NCI-H748 treated with DMSO at 0.1 percent for 48 hours (cell line): ENCODE measurements around the gene PDS5B.
A peak's percentile ranks its signal among the peaks of the same experiment; 100 is the strongest.

ENCODE experiments used
- DNase-seq: peaks from one replicate; lab custom pipeline; 2025; lab: John Stamatoyannopoulos, UW

Gene PDS5B

DNA sequence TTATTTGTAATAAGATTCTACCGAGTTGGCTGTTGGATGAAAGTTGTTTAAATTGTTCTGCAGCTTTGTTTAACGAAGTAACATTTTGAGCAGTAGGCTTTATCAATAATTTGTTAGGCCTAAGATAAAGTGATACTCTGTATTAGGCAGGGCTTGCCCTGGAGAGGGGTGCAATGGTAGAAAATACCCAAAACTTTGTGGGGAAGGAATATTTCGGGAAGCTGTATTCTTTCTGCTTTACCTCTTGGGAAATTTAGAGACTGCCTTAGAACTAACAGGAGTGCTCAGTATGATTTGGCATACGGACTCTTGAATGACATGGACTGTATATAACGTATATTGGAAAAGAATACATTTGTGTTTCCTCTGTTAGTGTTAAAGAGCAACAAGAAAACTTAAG is 2.5 kb downstream of the PDS5B start:
- DNase-seq = no peak

DNA sequence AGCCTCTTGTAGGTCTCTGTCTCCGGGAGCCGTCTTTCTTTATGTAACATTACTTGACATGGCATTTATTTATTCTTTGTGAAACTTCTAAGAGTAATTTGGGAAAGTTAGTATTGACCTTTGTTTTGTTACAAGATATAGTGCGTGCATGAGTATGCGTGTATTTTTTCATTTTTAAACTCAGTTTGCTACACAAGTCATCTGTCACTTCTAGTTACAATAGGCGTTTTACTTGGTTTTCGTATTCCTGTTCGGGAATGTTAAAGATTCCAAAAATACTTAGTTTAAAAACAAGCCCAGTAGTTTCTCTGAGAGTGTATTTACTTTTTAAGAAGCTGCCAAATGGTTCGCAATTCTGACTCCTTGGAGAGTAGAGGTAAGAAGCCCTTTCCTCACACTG is 3.2 kb downstream of the PDS5B start:
- no peak for DNase-seq

DNA sequence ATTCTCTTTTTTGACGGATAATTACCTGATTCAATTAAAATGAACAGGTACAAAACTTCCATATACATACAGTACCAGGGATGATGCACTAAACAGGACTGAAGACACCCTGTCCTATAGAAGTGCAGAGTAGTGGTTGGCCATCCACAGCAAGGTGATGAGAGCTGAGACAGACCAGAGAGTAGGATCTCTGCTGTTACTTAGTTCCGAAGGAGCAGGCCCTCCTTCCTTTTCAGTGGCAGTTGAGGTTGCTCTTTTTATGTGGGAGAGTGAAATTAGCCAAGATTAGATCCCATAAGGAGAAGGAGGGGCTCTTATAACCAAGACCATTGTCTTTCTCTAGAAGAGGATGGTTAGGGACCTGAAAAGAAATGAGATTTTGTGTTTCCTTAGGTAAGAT is 4.0 kb downstream of the PDS5B start:
- no peak for DNase-seq

DNA sequence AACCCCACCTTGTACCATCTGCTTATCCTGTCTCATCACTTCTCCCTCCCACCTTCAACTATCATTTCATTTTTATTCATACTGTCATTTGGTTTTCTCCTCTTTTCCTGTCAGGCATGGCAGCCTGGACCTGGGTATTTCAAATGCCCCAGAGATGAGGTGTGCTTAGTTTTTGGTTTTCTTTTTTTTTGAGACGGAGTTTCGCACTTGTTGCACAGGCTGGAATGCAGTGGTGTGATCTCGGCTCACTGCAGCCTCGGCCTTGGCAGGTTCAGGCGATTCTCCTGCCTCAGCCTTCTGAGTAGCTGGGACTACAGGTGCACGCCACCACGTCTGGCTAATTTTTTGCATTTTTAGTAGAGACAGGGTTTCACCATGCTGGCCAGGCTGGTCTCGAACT is 5.8 kb downstream of the PDS5B start:
- no peak for DNase-seq

DNA sequence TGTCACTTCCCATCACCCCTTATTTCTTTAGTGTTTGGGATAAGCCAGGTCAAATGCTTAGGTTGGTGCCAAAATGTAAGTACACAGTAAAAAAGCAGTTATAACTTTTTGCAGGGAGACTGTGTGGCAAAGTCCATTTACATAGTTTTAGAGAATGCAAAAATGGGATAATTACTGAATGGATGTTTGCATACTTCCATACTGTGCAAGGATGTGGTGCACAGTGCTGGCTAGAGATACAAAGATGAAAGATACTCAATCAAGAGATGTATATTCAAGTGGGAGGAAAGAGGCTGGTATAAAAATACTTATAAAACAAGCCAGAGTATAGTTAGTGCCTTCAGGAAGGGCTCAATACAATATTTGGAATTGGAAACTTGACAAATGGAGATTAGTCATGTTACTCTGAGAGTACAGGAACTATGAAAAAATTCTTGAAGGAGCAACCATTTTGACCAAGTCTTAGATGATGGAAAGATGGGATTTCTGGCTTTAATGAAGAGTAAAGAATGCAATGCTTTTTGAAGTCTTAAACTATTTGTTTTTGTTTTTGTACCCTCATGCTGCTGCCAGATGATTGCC is 8.0 kb downstream of the PDS5B start:
- no peak for DNase-seq

DNA sequence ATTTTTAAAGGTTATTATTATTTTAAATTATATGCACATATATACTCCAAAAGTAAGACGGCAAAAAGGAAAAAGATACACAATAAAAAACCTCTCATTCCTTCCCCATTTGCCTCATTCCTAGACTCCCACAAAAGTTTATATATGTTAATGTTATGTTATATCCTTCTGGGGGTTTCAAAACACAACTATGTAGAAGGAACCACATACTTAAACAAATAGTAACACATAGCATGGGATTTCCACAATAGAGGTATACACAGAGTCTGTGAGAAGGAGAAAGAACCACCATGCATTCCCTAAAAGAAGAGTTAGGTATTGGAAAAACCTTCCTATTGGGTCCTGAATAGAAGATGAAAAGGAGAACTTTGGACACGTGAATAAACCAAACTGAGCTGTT is 9.1 kb downstream of the PDS5B start:
- DNase-seq = no peak

DNA sequence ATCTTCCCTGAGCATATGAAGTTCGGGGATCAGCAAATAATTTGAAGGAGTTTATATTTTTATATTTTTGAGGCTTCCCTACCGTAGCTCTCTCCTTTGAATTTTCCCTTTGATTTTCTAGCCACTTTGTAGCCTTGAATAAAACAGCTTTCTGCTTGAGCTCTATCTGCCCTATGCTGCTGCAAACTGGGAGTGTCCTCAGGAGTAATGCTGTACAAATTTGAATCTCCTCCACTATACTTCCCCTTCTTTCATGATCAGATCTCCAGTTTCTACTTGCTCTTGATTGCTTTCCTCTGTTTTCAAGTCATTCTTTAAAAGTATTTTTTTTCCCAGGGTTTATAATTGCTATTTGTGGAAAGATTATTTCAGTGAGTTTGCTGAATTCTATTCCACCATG is 14.6 kb downstream of the PDS5B start:
- no peak for DNase-seq

DNA sequence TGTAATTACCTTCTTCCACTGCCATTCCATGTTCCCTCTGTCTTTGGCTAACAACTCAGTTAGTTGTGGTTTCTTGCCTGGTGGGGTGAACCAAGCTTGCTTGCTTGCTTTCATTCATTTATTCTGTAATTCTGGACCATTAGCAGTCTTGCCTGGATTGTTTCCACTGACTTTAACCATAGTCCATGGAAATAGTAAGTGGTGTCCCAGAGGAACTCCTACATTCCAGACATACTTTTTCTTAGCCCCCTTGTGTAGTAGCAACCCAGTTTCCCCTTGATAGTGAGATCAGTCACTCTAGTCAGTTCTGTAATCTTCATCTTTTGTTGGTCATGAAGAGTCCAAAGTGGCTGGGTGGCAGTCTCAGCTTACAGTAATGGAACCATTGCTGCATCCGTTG is 23.2 kb downstream of the PDS5B start:
- no peak for DNase-seq

DNA sequence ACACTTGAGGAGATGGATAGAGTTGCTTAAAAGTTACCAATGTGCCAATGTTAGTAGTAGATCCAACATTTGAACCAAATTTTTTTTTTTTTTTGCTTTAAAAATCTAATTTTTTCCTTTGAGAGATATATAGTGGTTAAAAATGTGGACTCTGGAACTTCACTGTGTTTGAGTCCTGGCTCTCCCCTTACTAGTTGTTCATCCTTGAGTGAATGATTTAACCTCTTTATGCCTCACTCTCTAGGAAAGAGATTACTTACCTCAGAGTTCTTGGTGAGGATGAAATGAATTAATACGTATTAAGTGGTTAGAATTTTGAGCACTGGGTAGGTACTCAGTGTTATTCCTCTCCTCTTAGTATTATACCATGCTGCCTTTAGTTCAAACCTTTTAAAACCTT is 24.3 kb downstream of the PDS5B start:
- no peak for DNase-seq

DNA sequence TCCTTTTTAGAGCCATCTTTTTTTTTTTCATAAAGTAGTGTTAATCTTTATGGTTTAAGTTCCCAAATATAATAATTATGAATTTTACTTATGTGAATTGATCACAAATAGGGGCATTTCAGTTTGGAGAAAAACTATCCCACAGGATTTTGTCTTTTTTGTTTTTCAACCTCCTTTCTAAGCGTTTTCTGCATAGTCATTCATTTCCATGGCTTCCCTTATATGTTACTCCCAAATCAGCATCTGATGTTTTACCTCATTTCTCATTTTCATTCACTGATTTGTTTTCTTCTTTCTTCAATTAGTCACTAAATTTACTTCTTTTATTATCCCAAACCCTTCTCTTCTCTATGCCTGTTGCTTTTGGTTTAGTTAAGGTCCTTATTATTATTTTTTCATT is 24.7 kb downstream of the PDS5B start:
- no peak for DNase-seq

DNA sequence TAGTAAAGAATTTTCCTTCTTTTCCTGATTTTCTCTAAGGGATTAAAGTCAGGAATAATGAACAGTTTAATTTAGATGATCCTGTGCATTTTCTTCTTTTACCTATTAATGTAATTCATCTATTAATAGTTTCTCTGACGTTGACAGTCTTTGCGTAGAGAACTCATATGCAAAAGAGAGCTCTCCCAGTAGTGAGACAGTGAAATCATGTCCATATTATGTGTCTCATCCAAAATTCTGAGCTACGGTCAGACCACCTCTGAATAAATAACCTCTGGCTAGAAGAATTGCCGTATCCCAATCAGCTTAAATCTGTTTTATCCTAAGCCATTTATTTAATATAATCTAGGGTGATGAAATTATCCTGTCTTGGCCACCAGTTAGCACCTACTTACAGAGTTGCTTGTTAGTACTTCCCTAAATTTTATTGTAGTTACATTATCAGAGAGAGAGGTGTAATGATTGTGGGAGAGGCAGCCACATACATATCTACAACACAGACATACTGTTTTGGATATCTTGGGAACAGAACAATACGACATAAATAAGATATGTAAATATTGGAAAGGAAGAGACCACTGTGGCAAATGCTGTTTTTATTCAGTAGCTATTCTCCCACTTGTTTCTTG is 30.7 kb downstream of the PDS5B start:
- no peak for DNase-seq

DNA sequence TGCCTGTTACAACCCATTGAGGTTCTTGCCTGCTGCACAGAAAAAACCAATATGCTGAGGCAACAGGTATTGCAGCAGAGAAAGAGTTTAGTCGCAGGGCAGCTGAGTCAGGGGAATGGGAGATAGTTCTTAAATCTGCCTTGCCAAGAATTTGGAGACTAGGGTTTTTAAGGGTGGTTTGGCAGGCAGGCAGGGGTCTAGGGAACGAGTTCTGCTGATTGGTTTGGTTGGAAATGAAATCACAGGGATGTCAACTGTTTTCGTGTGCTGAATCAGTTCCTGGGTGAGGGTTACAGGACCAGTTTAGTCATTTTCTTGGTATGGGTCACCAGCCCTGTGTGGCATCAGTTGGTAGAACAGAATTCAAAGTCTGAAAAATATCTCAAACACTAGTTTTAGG is 36.6 kb downstream of the PDS5B start:
- DNase-seq = no peak

DNA sequence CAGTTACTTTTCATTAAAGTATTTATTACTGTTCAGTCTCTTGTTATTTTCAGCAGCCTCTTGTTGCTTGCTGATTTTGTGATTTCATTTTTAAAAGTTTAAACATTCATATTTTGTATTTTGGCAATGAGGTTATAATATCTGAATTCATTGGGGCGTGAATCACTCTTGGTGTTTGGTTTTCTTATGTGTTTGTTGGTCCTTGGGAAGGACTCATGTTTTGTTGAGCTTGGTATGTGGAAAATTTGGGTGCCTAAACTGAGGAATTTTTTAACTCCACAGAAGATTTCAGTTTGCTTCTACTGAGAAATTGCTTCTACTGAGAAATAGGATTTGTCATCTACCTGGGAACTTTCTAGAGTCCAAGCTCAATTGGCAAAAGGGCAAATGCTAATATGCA is 38.2 kb downstream of the PDS5B start:
- no peak for DNase-seq

DNA sequence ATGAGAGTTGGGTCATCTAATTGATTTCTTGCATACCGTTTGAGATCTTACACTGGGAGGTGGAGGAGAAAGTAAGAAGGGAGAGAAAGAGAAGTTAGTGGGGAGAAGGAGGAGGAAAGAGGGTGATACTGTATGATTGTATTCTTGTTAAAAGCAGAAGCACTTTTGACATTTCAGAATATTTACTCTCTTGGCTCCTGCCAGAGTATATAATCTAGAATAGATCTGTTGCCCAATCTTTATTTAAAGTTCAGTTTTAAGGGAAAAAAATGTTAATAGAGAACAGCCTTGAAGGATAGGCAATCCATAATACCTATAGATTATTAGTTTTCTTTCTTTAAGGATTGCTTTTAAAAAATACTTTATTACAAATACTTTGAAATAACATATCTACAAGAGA is 41.5 kb downstream of the PDS5B start:
- DNase-seq = no peak

DNA sequence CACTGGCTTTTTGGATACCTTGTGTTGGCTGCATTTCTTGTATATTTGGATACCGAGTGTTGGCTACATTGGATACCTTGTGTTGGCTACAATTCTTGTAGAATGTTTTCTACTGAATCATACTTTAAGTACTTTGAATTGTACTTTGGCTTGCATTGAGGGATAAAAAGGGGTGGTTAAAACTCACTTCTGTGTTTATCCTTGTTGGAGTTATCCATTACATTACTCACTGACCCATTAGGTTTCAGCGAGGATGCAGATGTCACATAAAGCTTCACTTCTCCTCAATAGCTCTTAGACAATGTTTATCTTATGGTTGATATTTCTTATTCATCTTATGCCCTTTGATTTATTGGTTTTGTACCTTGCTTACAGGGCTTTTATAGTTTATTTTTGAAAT is 43.1 kb downstream of the PDS5B start:
- DNase-seq = no peak

DNA sequence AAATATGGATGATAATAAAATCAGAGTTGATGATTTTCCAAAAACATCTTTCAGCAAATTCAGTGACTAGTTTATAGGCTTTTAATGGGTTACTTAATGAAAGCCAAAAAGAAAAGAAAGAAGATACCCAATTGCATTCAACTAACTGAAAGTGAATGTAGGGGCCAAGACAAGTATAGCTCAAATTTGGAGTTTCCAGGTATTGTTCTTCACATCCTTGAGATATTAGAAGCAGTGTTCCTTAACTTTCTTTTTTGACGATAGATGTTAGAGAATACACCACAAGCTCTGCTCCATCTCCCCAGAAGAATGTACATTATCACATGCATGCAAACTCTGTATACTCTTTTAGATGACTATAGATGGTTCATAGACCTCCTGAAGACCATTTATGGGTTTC is 43.6 kb downstream of the PDS5B start:
- DNase-seq = no peak

DNA sequence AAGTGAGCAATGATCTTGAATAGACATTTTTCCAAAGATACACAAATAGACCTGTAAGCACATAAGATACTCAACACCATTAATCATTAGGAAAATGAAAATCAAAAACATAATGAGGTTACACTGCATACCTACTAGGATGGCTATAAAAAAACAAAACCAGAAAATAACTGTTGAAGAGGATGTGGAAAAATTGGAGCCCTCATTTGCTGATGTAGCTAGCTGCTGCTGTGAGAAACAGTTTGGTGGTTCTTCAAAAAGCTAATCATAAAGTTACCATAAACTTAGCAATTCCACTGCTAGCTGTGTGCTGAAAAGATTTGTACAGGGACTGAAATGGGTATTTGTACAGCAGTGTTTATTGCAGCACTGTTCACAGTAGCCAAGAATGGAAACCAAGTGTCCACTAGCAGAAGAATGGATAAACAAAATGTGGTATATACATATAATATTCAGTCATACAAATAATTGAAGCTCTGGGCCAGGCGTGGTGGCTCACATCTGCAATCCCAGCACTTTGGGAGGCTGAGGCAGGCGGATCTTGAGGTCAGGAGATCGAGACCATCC is 46.2 kb downstream of the PDS5B start:
- no peak for DNase-seq

DNA sequence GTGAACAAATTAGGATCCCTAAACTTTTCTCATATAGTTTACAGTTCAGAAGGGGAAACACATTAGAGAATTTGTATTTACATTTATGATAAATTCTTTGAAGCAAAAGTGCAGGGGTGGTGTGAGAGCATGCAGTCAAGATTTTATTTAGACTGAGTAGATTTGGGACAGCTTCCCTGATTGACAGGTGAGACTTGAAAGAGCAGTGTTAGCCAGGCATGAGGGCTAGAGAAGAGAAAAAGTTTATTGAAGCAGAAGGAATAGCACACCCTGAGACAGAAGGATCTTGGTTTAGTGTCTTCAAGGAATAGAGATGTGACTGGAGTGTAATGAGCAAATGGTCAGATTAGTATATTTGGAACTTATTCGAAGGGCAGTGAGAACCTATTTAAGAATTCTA is 50.5 kb downstream of the PDS5B start:
- DNase-seq = no peak

DNA sequence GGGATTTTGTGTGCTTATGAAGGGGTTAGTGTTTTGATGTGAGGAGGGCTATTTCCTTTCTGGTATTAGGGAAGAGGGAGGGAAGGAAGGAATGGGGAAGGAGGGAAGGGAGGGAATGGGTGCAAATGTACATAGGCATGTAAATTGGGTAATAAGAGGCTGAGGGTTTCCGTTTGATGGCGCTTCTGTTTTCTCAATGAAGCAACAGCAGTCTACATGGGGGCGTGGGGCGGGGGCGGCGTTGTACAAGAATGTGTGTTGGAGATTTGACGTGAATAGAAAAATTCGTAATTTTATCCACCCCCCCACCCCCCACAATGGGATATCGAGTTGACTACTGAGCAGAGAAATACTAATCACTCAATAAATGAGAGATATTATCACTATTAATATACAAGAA is 52.5 kb downstream of the PDS5B start:
- DNase-seq = no peak

DNA sequence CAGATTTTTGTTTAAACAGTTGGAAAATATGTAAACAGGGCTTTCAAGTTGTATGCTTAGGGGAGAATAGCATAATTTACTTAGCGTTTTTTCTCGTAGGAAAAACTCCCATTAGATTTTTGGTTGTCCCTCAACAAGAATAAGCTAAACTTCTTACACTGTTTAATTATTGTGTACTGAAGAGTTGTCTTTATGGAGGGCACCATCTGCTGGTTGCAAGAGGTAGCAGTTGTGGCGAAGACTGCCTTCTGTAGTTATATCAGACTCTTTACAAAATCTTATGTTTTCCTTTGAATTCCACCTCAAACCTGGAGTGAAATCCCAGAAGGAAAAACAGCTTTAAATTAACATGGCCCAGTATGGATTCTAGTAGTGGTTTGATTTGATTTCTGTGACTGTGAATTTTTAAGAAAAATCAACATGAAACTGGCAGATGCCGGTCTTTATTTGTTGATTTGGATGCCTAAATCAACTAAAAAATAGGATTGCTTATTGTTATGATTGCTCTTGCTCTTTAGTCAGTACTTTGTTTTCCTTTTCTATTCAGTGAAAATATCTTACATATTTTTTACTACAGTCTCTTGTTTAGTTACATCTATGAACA is 53.4 kb downstream of the PDS5B start:
- peak; percentile 79 for DNase-seq

DNA sequence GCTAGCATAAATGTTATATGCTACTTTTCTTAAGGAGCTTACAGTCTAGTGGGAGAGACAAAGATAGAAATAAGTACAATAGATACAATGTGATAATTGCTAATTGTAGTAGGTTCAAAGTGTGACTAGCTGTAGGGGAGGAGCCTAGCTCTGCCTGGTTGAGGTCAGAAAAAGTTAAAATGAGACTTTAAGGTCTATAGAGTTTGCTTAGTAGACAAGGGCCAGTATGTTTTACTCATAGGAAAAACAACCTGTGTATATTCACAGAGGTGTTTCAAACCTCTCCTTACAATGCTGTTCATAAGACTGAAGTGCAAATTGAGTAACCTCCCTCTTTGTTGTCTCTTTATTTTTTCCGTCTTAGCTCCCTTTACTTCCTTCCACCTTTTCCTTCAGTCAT is 56.1 kb downstream of the PDS5B start:
- no peak for DNase-seq

DNA sequence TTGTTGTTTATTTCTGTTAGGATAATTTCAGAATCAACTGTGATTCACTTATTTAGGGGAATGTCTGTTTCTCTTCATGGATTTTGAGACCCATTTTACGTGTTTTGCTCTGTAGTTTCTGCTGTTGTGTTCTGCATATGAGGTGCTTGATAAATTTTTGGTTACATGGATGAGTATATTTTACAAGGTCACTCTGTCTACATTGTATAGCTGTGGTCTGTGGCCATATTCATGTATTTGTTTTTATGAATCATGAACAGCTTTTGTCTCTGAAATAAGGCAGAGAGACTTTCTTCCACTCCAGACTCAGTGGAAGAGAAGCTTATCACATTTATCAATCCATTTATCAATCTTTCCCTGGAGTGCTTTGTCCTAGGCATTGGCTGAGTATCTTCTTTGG is 56.6 kb downstream of the PDS5B start:
- no peak for DNase-seq

DNA sequence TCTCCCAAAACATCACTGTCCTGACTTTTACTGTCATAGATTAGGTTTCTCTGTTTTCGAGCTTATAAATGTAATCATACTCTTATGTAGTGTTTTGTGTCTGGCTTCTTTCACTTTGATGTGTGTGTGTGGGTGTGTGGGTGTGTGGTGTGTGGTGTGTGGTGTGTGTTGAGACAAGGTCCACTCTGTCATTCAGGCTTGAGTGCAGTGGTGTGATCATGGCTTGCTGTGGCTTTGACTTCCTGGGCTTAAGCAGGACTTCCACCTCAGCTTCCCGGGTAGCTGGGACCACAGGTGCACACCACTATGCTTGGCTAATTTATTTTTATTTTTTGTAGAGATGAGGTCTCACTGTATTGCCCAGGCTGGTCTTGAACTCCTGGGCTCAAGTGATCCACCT is 59.6 kb downstream of the PDS5B start:
- no peak for DNase-seq

DNA sequence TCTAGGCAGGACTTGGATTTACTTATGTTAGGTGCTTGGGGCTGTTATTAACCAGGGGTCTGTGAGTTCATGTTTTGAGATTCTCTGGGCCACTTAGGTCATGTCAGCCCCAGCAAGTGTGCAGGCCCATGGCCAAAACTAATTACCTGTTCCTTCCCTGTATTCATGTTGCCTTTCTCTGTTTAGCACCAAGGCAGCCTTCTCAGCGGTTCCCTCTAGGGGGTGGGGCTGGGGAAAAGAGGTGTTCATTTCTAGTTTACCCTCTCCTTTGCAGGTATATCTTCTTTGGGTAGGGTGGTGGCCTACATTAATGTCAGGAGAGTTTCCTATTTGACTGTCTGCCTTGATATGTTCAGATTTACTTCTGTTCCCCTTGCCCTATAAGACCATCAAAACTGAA is 61.7 kb downstream of the PDS5B start:
- no peak for DNase-seq
